ENCODE measurements around the gene RNF217. TPM values are rescaled to one million over a fixed set of nuclear protein-coding genes. Genes with fewer than 3 reads are reported as not detected.

RNF217 gene
- total and polyA plus RNA-seq, 2 of the 13 experiments (the other 11 are each of a cell fraction or from before 2014, with no cell fraction given) = 2.2 to 2.4 TPM

DNA sequence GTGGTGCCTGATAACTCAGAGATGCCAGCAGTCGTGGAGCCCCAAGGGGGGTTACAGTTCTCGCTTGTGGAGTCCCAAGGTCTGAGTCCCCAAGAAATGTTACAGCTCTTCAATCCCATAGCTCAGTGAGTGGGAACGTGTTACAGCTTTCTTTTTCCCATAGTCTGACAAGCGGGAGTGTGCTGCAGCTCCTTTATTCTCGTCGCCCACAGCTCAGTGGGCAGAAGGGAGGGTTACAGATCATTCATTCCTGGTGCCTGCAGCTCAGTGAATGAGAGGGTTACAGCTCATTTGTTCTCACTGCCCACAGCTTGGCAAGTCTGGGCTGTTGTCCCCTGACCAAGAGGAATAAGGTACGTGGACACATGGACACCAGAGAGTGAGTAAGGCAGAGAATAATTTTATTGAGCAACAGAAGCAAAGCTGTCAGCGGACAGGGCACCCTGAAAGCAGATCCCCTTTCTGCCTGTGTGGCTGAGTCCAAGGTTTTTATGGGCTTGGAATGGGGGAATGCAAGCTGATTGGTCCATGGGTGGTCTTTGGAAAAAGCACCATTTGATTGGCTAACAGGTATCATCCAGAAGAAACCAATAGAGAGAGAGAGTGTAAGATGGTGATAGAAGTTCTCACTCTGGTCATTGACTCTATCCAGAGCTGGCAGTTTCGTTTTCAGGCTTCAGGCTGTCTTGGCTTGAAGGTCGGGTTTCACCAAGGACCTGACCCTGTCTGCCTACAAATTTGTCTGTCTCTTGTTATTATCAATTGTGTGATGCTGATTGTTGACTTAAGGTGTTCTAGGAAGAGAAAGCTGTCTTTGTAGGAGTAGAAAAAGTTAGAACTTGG is 16.4 kb downstream of the RNF217 start:
- no peak overlapping the region for H3K27ac ChIP-seq (ENCODE audit: extremely low read length, insufficient read depth, low read length)

More for the DNA sequence above, 16.4 kb downstream of the RNF217 start:
- ChIA-PET POLR2A (no interaction called here), CTCF (ENCODE audit: low intra/inter-chr PET ratio, low total read pairs) (no interaction called here)
- intact Hi-C loops (cut with micrococcal nuclease; ENCODE audit: unreplicated experiment) (no loop called here), in situ Hi-C loops (cut with HindIII; ENCODE audit: extremely low pct_ligation_motif_present, low pct_unique_long_range_greater_than_20kb) (no loop called here)
- Histone ChIP-seq H3K9ac (ENCODE audit: insufficient read depth, low read depth, low read length) (no peak overlapping the region), H4K20me1 (ENCODE audit: insufficient read depth, low read length) (no peaks in the 10 kb centered on the region), H3K79me2 (ENCODE audit: insufficient read depth, low read length) (no peaks in the 10 kb centered on the region), H3K9me3 (ENCODE audit: low read length) (no peaks in the 10 kb centered on the region), H2AFZ (ENCODE audit: low read length) (no peak overlapping the region), H3K4me3 (replicated peaks in 1 of 3; ENCODE audit: insufficient read depth in 1 of 3, low read depth in 2 of 3, low read length in 3 of 3) (no peak overlapping the region), H3K4me1 (ENCODE audit: insufficient read depth, low read length) (no peaks in the 10 kb centered on the region), H3K4me2 (ENCODE audit: low read depth, low read length) (no peak overlapping the region), H3K36me3 (replicated peaks in 1 of 2; ENCODE audit: control insufficient read depth in 1 of 2, insufficient read depth in 2 of 2, low read length in 2 of 2) (no peaks in the 10 kb centered on the region), H3K27me3 (ENCODE audit: control insufficient read depth in 1 of 2, insufficient read depth in 2 of 2, low read length in 2 of 2) (no peaks in the 10 kb centered on the region)
- BruUV-seq (replicated peaks) = no TSS peak
- ATAC-seq (peak; percentile 45; the same call in 2 of the 3 replicates), FAIRE-seq (no peak), DNase-seq (ENCODE audit: low spot score) (no peak)
- no peak for TF ChIP-seq POLR2AphosphoS2 (IDR thresholded peaks at IDR 0.05; ENCODE audit: low read depth, low read length)
- TF ChIP-seq KLF12 (CRISPR knock-in tag; IDR thresholded peaks at IDR 0.05; ENCODE audit: borderline replicate concordance) = no peak
- no peak for TF ChIP-seq SP2 (CRISPR knock-in tag; IDR thresholded peaks at IDR 0.05)
- TF ChIP-seq XBP1 (CRISPR knock-in tag; IDR thresholded peaks at IDR 0.05) = no peak
- TF ChIP-seq BCL6 (CRISPR knock-in tag; IDR thresholded peaks at IDR 0.05) = no peak
- TF ChIP-seq, protein P1, sequence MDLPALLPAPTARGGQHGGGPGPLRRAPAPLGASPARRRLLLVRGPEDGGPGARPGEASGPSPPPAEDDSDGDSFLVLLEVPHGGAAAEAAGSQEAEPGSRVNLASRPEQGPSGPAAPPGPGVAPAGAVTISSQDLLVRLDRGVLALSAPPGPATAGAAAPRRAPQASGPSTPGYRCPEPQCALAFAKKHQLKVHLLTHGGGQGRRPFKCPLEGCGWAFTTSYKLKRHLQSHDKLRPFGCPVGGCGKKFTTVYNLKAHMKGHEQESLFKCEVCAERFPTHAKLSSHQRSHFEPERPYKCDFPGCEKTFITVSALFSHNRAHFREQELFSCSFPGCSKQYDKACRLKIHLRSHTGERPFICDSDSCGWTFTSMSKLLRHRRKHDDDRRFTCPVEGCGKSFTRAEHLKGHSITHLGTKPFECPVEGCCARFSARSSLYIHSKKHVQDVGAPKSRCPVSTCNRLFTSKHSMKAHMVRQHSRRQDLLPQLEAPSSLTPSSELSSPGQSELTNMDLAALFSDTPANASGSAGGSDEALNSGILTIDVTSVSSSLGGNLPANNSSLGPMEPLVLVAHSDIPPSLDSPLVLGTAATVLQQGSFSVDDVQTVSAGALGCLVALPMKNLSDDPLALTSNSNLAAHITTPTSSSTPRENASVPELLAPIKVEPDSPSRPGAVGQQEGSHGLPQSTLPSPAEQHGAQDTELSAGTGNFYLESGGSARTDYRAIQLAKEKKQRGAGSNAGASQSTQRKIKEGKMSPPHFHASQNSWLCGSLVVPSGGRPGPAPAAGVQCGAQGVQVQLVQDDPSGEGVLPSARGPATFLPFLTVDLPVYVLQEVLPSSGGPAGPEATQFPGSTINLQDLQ (CRISPR knock-in tag; IDR thresholded peaks at IDR 0.05) = no peak
- no peak for TF ChIP-seq FLYWCH1 (CRISPR knock-in tag; IDR thresholded peaks at IDR 0.05)
- 47% methylated on average over 10 of the region's 10 CpGs for WGBS (ENCODE audit: low lambda C conversion rate)

All from HepG2 (cell line).